Immature natural killer cell (primary cell): ENCODE results near the gene RRBP1. TPM values are rescaled to one million over a fixed set of nuclear protein-coding genes. Genes with fewer than 3 reads are reported as not detected.

Experiments
- DNase-seq, 3 donors: peaks; one replicate each; pipeline ENCODE4 v3.0.0; 2022; ENCODE audit warnings: mixed read lengths in 1 of 3
- H3K27ac Mint-ChIP-seq, 6 donors: one replicate each; pipeline ENCODE4 v1.8.0; 2020; ENCODE audit warnings: mixed read lengths in 6 of 6, mild to moderate bottlenecking in 5 of 6, inconsistent platforms in 4 of 6, moderate library complexity in 3 of 6
- H3K27me3 Mint-ChIP-seq, 3 donors: one replicate each; pipeline ENCODE4 v1.8.0; 2020 to 2021; ENCODE audit warnings: low read depth in 3 of 3, mild to moderate bottlenecking in 3 of 3, mixed read lengths in 3 of 3, moderate library complexity in 3 of 3, inconsistent platforms in 1 of 3
- H3K36me3 Mint-ChIP-seq, 3 donors: one replicate each; pipeline ENCODE4 v1.8.0; 2020; ENCODE audit warnings: mixed read lengths in 3 of 3, inconsistent platforms in 2 of 3, mild to moderate bottlenecking in 2 of 3
- H3K4me1 Mint-ChIP-seq, 2 donors: one replicate each; pipeline ENCODE4 v1.8.0; 2020; ENCODE audit warnings: inconsistent platforms in 2 of 2, mild to moderate bottlenecking in 2 of 2, mixed read lengths in 2 of 2, moderate library complexity in 1 of 2
- H3K4me3 Mint-ChIP-seq, 5 donors: one replicate each; pipeline ENCODE4 v1.8.0; 2020; ENCODE audit warnings: mild to moderate bottlenecking in 5 of 5, mixed read lengths in 5 of 5, inconsistent platforms in 3 of 5, moderate library complexity in 3 of 5
- H3K9me3 Mint-ChIP-seq, 6 donors: one replicate each; pipeline ENCODE4 v1.8.0; 2020; ENCODE audit warnings: mild to moderate bottlenecking in 6 of 6, mixed read lengths in 6 of 6, inconsistent platforms in 4 of 6, moderate library complexity in 3 of 6
- polyA plus RNA-seq, 3 donors: library from polyadenylated mRNA; unstranded; fragments of 300-500 nt; fragmentation: Illumina TruSeq; gene quantifications; one replicate each; pipeline ENCODE4 v1.2.3, GENCODE V29; 2021

RRBP1 gene
- polyA plus RNA-seq, 3 donors from 2014 or later: 4.1 to 39.0 (median 5.7) TPM

DNA sequence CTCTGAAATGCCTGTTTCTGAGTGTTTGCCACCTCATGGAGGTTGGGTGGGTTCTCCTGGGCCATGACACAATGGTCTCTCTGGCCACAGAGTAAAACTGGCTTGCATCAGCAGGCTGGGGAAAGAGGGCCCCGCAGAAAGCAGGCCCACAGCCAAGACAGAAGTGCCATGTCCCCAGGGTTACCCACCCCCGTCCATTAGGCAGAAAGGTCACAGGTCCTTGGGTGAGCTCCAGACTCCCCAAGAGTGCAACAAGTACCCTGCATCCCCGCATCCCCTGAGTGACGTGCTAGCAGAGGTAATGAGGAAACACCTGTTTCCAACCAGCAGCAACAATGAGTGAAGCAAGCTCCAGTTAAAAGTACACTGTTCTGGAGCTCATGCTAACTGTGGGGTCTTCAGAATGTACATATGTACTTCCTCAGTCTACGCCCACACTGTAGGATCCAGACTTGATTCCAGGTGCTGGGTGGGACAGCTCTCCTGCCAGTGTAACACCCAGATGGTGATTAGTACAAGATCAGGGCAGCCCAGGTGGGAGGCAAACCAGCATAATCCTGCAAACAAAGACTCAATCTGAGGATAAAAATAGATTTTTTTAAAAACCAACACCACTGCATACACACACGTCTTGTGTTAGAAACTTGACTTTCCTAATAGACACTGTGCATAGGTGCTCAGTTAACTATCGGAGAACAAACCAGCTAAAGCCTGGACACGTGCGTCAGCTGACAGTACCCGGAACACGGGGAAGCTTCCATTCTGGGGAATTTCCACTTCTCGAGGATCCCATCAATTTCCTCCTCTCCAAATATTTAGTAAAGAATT lies 31.5 kb downstream of the RRBP1 start:
- Mint-ChIP-seq H3K4me3 (no peak overlapping the region), H3K27ac (peak overlapping the region in 2 of 6 donors; percentile 13 to 49), H3K9me3 (no peaks in the 10 kb centered on the region), H3K36me3 (peaks cover 0 to 2% (median 0%) of the 10 kb centered on the region in 3 donors), H3K4me1 (peaks cover 33% of the 10 kb centered on the region in 2 donors), H3K27me3 (peaks cover 0 to 4% (median 0%) of the 10 kb centered on the region in 3 donors)
- DNase-seq: no peak

DNA sequence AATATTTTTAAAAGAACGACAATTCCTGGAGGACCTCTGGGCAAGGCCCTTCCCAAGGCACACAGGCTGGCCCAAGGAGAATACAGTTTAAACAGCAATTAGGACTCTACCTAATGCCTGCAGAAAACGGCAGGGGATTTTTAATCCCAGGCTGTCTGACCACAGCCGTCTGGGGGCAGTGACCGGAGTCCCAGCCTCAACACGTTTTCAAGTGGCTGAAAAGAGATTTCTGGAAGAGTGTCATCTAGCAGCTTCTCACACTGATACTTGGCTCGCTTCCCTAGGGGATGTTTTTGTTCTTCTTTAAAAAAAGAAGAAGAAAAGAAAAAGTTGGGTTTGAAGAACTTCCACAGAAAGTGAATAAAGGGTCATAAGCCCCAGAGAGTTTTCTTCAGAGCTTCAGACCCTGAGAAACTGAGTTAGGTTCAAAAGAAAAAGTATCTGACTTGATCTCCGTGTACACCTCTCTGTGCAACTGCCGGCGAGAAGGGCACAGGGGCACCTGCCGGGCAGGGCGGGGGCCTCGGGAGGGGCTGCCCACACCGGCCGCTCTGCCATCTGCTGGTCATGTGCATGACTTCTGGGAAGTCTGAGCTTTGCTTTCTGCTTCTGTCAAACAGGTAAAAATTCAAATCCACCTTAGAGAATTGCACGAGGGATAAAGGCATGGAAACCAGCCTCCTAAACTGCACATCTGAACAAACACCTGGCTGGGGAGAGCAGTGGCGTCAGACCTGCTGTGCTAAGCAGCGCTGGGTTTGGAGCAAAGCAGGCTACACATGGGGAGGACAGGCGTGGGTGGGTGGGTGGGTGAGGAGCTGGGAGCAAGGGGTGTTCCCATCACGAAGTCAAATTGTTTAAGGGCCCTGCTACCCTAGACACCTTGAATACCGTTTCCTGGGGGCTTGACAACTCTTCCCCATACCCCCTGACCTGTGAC lies 33.0 kb downstream of the RRBP1 start:
- H3K9me3 Mint-ChIP-seq: no peaks in the 10 kb centered on the region
- peaks cover 0 to under 1% (median 0%) of the 10 kb centered on the region in 3 donors for H3K36me3 Mint-ChIP-seq
- H3K4me1 Mint-ChIP-seq: peaks cover 27 to 30% of the 10 kb centered on the region in 2 donors
- peaks cover 0 to 3% (median 0%) of the 10 kb centered on the region in 3 donors for H3K27me3 Mint-ChIP-seq
- peak overlapping the region; percentile 64 to 89 (median 82) for H3K27ac Mint-ChIP-seq
- DNase-seq: peak; percentile 27 to 35 (median 31)
- peak overlapping the region in 4 of 5 donors; percentile 56 to 74 (median 64) for H3K4me3 Mint-ChIP-seq

DNA sequence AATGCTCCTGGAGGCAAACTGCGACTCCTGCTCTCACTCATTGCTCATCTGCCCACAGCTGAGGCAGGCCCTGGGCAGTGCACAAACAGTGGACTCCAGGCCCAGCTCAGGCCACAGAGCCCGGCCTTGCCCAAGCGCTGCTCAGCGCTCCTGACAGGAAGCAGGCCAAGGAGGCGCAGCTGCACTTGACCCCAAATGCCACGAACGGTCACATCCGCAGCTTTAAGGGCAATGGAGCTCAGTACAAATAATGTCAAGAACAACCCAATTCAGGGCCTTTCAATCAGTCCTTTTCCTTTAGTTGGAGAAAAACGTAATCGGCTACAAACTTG lies 33.8 kb downstream of the RRBP1 start:
- H3K9me3 Mint-ChIP-seq: no peaks in the 10 kb centered on the region
- H3K36me3 Mint-ChIP-seq: no peaks in the 10 kb centered on the region
- peaks cover 0 to 2% (median 0%) of the 10 kb centered on the region in 3 donors for H3K27me3 Mint-ChIP-seq
- DNase-seq: peak; percentile 25 to 42 (median 42)
- H3K27ac Mint-ChIP-seq: peak overlapping the region in 5 of 6 donors; percentile 73 to 89 (median 83)
- peak overlapping the region in 4 of 5 donors; percentile 56 to 74 (median 64) for H3K4me3 Mint-ChIP-seq
- peaks cover 27 to 30% of the 10 kb centered on the region in 2 donors for H3K4me1 Mint-ChIP-seq

DNA sequence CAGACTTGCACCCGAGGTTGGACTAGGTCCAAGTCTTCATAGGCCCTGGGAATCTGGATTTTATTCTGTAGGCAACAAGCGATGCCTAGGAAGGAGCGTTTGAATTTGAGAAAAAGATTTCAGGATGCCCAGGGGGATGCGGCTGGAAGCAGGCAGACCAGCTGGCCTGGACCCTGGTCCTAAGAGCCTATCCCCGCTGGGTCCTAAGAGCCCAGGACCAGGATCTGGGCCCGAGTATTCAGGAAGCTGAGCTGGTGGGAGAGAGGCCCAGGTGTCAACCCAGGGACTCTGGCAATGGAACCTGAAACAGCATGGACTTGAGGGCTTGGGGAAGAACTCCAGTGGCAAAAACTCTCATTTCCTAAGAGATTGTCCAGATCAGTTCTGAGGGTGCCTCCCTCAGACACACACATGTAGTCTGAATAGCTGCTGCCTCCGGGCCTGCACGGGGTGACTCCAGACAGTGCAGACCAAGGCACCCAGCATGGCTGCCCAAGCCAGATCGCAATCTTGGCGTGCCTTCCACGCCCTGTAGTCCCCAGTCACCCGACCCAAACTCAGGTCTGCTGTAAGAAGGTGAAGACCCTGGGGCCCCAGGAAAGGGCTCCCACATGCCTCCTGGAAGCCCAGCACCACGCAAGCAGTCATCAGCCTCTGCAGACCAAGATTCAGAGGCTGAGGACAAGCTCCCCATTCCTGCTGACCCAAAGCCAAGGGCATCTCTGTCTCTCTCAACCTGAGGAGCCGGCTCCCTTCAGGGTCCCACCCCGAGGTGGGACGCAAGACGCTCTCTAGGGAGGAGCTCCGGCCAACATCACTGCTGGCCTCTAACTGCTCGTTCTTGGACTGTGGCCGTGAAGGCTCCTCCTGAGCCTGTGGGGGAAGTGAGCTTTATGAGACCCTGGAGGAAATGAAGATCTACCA lies 34.4 kb downstream of the RRBP1 start:
- peak overlapping the region in 3 of 5 donors; percentile 56 to 74 (median 69) for H3K4me3 Mint-ChIP-seq
- peak overlapping the region in 5 of 6 donors; percentile 73 to 89 (median 83) for H3K27ac Mint-ChIP-seq
- peaks cover 27 to 30% of the 10 kb centered on the region in 2 donors for H3K4me1 Mint-ChIP-seq
- peaks cover 0 to 3% (median 0%) of the 10 kb centered on the region in 3 donors for H3K36me3 Mint-ChIP-seq
- H3K27me3 Mint-ChIP-seq: peaks cover 0 to 2% (median 0%) of the 10 kb centered on the region in 3 donors
- DNase-seq: no peak
- no peaks in the 10 kb centered on the region for H3K9me3 Mint-ChIP-seq

DNA sequence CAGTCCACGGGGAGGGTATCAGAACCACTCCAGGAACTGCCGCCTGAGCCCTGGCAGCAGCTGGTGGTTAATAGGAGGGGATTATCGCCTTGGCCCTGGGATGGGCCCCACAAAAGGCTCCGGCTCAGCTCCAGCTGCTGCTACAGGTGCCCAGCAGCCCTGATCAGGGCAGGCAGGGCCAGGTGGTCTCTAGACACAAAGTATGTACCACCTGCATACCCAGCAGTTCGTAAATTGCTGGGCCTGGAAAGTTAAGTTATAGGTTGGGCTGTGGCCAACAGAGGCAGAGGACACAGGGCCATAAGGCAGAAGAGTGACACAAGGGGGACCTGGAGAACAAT lies 35.1 kb downstream of the RRBP1 start:
- H3K4me1 Mint-ChIP-seq: peaks cover 27 to 30% of the 10 kb centered on the region in 2 donors
- no peaks in the 10 kb centered on the region for H3K27me3 Mint-ChIP-seq
- no peak for DNase-seq
- peak overlapping the region in 1 of 5 donors; percentile 35 for H3K4me3 Mint-ChIP-seq
- peaks cover 0 to 4% (median 0%) of the 10 kb centered on the region in 3 donors for H3K36me3 Mint-ChIP-seq
- peak overlapping the region in 3 of 6 donors; percentile 30 to 49 (median 32) for H3K27ac Mint-ChIP-seq
- H3K9me3 Mint-ChIP-seq: no peaks in the 10 kb centered on the region

DNA sequence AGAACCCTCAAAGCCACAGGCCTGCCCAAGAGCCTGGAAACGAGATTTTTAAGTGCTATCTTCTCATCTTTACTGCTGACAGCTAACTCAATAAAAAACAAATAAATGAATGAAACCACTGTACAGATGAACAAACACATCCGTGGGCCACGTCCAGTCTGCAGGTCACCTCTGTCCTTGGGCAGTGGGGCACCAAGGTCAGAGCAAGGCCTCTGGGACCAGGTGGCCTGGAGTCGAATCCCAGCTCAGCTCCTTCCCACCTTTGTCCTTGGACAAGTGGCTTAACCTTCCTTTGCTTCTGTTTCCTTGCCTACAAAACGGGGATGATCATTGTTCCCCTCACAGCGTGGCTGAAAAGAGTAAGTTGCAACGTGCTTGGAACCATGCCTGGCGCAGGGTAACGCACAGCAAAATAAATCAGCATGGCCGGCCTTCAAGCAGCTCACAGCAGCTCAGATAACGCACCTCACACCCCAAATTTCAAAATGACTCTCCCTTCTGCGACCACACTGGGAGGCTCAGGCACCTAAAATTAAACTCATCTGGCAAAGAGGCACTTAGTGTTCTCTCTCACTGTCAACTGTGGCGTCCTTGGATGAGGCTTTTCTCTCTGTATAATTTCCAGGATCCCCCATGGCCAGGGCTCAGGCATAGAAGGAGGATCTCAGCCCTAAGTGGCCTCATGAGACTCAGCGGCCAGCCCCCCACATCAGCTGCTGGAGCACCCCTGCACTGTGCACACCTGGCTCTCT lies 35.7 kb downstream of the RRBP1 start:
- Mint-ChIP-seq H3K4me3 (no peak overlapping the region), H3K4me1 (peaks cover 27 to 30% of the 10 kb centered on the region in 2 donors), H3K27ac (peak overlapping the region in 3 of 6 donors; percentile 12 to 63 (median 49)), H3K27me3 (no peaks in the 10 kb centered on the region), H3K36me3 (peaks cover 0 to 4% (median 0%) of the 10 kb centered on the region in 3 donors), H3K9me3 (no peaks in the 10 kb centered on the region)
- DNase-seq: no peak

DNA sequence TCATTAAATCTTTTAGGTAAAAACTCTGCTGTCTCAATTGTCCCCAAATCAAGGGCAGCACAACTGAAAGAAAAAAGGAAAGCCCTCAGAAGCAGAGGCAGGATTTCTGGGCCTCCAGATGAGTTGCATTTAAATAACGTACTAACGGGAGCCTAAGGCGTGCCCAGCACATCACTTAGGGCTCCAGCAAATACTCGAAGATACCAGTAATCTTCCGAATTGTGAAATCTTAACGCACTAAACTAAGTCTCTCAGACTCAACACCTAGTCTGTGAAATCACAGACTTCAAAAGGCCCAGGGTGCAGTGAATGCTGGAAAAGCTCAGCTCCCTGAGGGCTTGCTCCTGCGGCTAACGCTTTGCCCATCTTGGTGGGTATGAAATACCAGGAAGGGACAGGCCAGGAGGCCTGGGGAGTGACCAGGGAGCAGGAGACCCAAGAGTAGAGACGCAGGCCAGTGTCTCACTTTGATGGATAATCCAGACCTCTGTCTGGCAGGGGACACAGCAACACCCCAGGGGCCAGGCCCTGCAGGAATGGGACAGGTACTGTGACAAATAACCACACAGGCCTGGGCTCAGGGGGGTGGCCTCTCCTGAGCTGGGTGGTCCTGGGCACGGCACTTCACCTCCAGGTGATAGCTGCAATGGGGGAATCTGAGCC lies 36.4 kb downstream of the RRBP1 start:
- Mint-ChIP-seq H3K9me3 (no peaks in the 10 kb centered on the region), H3K27ac (no peak overlapping the region), H3K27me3 (no peaks in the 10 kb centered on the region), H3K4me1 (peaks cover 27 to 30% of the 10 kb centered on the region in 2 donors), H3K4me3 (no peak overlapping the region), H3K36me3 (peaks cover 0 to 4% (median 0%) of the 10 kb centered on the region in 3 donors)
- no peak for DNase-seq

DNA sequence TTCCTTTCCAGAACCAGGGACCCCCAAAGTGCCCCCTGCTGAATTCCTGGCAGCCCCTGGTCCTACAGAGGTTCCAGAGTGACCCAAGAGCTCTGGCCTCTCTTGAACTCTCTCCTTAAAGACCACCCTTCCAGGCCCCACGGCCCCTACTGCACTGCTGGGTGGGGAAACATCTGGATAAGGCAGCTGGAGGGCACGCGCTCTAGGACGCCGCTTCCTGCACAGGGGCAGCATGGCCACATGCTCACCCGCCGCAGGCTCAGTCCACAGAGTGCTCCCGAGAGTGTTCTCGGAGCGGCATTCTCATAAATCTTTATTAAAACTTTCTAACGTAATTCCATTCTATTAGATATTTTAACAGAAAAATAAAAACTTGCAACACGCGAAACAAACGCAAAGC lies 37.0 kb downstream of the RRBP1 start:
- no peaks in the 10 kb centered on the region for H3K9me3 Mint-ChIP-seq
- DNase-seq: no peak
- H3K4me1 Mint-ChIP-seq: peaks cover 27 to 30% of the 10 kb centered on the region in 2 donors
- peaks cover 0 to 2% (median 1%) of the 10 kb centered on the region in 3 donors for H3K27me3 Mint-ChIP-seq
- H3K36me3 Mint-ChIP-seq: peaks cover 0 to 6% (median 0%) of the 10 kb centered on the region in 3 donors
- H3K4me3 Mint-ChIP-seq: no peak overlapping the region
- no peak overlapping the region for H3K27ac Mint-ChIP-seq

DNA sequence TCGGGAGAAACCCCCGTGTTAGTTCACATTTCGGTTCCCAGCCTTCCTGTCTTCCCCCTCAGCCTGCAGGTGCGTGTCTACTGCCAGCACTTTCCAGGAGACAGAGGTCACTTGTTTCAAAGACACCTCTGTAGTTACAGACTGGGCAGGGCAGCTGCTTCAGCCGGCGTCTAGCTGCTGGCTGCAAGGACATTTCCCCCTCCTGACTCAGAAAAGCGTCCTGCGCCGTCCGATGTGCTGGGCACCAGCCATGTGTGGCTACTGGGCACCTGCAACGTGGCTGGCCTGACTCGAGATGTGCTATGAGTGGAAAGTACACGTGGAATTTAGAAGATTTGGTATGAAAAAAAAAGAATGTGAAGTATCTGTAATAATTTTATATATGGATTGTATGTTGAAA lies 37.6 kb downstream of the RRBP1 start:
- peaks cover 0 to 10% (median 0%) of the 10 kb centered on the region in 3 donors for H3K36me3 Mint-ChIP-seq
- peaks cover 0 to 2% (median 1%) of the 10 kb centered on the region in 3 donors for H3K27me3 Mint-ChIP-seq
- H3K27ac Mint-ChIP-seq: peak overlapping the region in 1 of 6 donors; percentile 67
- H3K9me3 Mint-ChIP-seq: no peaks in the 10 kb centered on the region
- H3K4me1 Mint-ChIP-seq: peaks cover 21 to 25% of the 10 kb centered on the region in 2 donors
- DNase-seq: no peak
- no peak overlapping the region for H3K4me3 Mint-ChIP-seq

DNA sequence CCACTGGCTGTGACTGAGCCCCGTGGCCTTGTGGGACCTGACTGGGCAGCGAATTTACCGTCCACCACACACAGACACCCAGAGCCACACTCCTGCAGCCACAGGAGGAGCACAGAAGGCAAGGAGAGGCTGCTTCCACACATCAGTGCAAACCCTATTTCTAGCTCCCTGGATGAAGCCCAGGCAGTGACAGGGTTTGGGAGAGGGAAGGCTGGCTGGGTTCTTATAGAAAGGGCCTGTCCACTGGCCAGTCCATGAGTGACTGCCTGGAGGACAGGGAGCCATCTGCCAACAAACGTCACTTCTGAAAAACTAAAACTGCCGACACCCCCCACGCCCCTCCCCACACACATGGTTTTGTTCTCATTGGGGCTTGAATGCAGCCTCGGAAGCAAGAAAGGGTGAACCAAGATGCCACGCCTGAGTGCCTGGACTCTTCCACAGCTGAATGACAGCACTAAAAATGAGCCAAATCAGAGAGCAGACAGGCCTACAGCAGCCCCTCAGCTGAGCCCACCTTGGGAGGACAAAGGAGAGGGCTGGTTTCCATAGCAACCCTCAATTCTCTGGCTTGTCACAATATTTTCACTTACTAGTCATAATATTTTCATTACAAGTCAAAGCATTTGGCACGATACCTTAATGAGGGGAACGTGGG lies 38.4 kb downstream of the RRBP1 start:
- H3K9me3 Mint-ChIP-seq: no peaks in the 10 kb centered on the region
- H3K27ac Mint-ChIP-seq: peak overlapping the region in 2 of 6 donors; percentile 5 to 31
- H3K27me3 Mint-ChIP-seq: peaks cover 0 to 2% (median 1%) of the 10 kb centered on the region in 3 donors
- DNase-seq: no peak
- peaks cover 13 to 18% of the 10 kb centered on the region in 2 donors for H3K4me1 Mint-ChIP-seq
- no peak overlapping the region for H3K4me3 Mint-ChIP-seq
- H3K36me3 Mint-ChIP-seq: peaks cover 0 to 10% (median 0%) of the 10 kb centered on the region in 3 donors

DNA sequence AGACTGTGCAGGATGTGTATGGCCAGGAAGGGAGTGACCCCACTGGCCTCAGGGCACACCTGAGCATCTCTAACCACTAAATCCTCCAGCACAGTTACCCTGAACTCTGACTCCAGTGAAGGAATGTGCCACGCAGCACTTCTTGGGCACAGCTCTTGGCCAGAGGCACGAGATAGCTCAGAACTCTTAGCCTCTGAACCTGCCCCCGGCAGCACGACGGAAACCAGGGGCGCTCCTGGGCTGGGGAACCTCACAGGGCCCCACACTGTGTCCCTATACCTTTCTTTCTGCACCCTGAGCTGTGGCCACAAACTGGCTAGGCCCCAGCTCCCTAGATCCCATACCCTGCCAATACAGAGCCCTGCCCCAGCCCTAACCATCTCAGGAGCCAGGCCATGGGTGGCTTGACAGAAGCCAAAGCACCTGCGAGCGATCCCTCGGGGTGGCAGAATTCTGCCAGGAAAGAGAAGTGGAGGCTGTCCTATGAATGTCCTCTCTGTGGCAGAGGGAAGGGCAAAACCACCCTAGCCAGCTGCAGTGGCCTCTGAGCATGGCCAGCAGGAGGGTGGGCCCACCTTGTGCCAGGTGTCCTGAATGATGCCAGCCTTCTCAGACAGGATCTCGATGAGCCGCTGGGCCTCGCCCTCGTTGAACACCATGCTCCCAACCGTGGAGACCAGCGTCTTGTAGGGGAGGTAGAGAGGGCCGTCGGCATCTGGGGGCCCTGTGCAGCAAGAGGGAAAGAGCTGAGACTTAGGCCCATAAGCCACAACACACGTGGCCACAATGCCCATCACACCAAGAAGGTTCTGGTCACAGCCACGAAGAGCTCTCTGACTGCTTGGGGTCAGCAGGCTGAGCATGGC lies 39.4 kb downstream of the RRBP1 start:
- Mint-ChIP-seq H3K27ac (no peak overlapping the region), H3K4me1 (peaks cover 4 to 10% of the 10 kb centered on the region in 2 donors), H3K36me3 (peaks cover 0 to 11% (median 0%) of the 10 kb centered on the region in 3 donors), H3K4me3 (no peak overlapping the region), H3K9me3 (no peaks in the 10 kb centered on the region), H3K27me3 (peaks cover 0 to 2% (median 1%) of the 10 kb centered on the region in 3 donors)
- DNase-seq: no peak
